Neural progenitor cell (in vitro differentiated cells): ENCODE results near the gene TRPC1.

Experiments used
- CTCF ChIP-seq: fragments of 200-600 bp; sonication (generic); IDR thresholded peaks from 2 replicates; pipeline ENCODE4 v1.5.1; 2017; ENCODE audit warnings: antibody characterized with exemption, mild to moderate bottlenecking
- EZH2 ChIP-seq: fragments of 200-600 bp; sonication (generic); IDR thresholded peaks from 2 replicates; pipeline ENCODE4 v1.6.1; 2017; ENCODE audit warnings: antibody characterized with exemption, mild to moderate bottlenecking, moderate library complexity

- TF ChIP-seq EZH2 = no peak
- no peak for TF ChIP-seq CTCF
Measured at GRCh38 chr3:142779591-142779990, 55.8 kb downstream of the TRPC1 start.
